Bronchial smooth muscle cell (primary cell): Measurements from ENCODE around the gene SLC1A3. TPM values are rescaled to one million over a fixed set of nuclear protein-coding genes. Genes with fewer than 3 reads are reported as not detected.

Experiments used
- total RNA-seq: library from RNA; depleted of rRNA; stranded (reverse); fragments of >200 nt; gene quantifications from 2 replicates; pipeline ENCODE4 v1.2.1, GENCODE V29; 2014

Gene SLC1A3
- total RNA-seq, result 1.7 and 3.0 TPM in 2 replicates

DNA sequence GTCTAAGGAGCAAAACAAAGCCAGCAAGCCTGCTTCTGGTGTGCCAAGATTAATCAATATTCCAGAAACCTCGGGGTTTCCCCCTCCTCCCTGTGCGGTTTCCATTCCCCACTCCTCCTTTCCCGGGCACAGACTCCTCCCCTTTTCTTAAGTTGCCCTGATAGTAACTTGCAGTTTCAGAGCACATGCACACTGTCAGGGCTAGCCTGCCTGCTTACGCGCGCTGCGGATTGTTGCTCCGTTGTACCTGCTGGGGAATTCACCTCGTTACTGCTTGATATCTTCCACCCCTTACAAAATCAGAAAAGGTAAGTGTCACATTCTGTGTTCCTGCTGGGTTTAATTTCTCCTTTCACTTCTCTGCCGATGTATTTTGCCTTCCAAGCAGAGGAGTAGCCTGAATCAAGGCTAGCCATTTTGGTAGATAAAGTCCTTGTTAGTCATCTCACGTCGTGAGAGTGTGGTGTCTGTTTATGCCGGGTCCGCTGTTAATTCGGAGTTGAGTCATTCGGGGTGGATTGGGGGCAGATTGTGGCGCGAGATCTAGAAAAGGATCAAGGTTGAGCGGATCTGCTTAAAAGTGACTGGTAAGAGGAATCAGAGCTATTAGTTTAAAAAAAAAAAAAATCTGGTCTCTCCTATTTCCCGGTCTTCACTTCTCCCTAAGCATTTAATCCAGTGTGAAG lies at the start of gene SLC1A3:
TSS of gene SLC1A3 (plus strand) at position 179 of the 686 bp plus-strand sequence. CDS start 1,818 bp downstream, outside the sequence.

